GM18505 (cell line): ENCODE data around the gene C1orf94.
"Not testable (repeated sequence)": the region's sequence is repeated elsewhere in the genome, so short reads cannot be mapped to it uniquely, and the experiment has no call there.

ENCODE experiments used
- ATAC-seq: cut with Tn5 transposase; IDR thresholded peaks from one replicate; pipeline ENCODE4 v1.9.1; 2021; ENCODE audit not compliant: unreplicated experiment
- POLR2A ChIP-seq: IDR thresholded peaks from 4 replicates; pipeline ENCODE4 v1.6.1; 2011; ENCODE audit warnings: borderline replicate concordance; ENCODE audit not compliant: insufficient read depth, insufficient read length; ENCODE audit errors: extremely low read depth

The C1orf94 gene

GRCh38 chr1:34178072-34178471 lies 1.4 kb downstream of the C1orf94 start:
- TF ChIP-seq POLR2A = no peak
- ATAC-seq = no peak

- not testable (repeated sequence) for ATAC-seq
Measured at GRCh38 chr1:34183381-34183780, 6.7 kb downstream of the C1orf94 start.

GRCh38 chr1:34186741-34187494 lies 10.2 kb downstream of the C1orf94 start:
- TF ChIP-seq POLR2A = no peak
- ATAC-seq = no peak

GRCh38 chr1:34188418-34188817 lies 11.7 kb downstream of the C1orf94 start:
- ATAC-seq = no peak
- TF ChIP-seq POLR2A = no peak

- TF ChIP-seq POLR2A = no peak
- ATAC-seq = no peak
Measured at GRCh38 chr1:34188985-34189384, 12.3 kb downstream of the C1orf94 start.

GRCh38 chr1:34190692-34191091 lies 14.0 kb downstream of the C1orf94 start:
- TF ChIP-seq POLR2A = no peak
- ATAC-seq = no peak

GRCh38 chr1:34192621-34193020 lies 15.9 kb downstream of the C1orf94 start:
- no peak for TF ChIP-seq POLR2A
- no peak for ATAC-seq

- no peak for ATAC-seq
- TF ChIP-seq POLR2A = no peak
Measured at GRCh38 chr1:34199927-34200326, 23.2 kb downstream of the C1orf94 start.

- TF ChIP-seq POLR2A = no peak
- no peak for ATAC-seq
Measured at GRCh38 chr1:34212673-34213072, 36.0 kb downstream of the C1orf94 start.

GRCh38 chr1:34213956-34214355 lies 37.2 kb downstream of the C1orf94 start:
- no peak for ATAC-seq
- TF ChIP-seq POLR2A = no peak

GRCh38 chr1:34231441-34231840 lies 54.7 kb downstream of the C1orf94 start:
- no peak for TF ChIP-seq POLR2A
- no peak for ATAC-seq

GRCh38 chr1:34235594-34235993 lies 58.9 kb downstream of the C1orf94 start:
- no peak for TF ChIP-seq POLR2A
- ATAC-seq = no peak

GRCh38 chr1:34236089-34236488 lies 59.4 kb downstream of the C1orf94 start:
- TF ChIP-seq POLR2A = no peak
- no peak for ATAC-seq

GRCh38 chr1:34237151-34237815 lies 60.6 kb downstream of the C1orf94 start:
- TF ChIP-seq POLR2A = no peak
- ATAC-seq = no peak

- no peak for ATAC-seq
- TF ChIP-seq POLR2A = no peak
Measured at GRCh38 chr1:34245967-34246366, 69.3 kb downstream of the C1orf94 start.

- TF ChIP-seq POLR2A = no peak
- ATAC-seq = no peak
Measured at GRCh38 chr1:34250342-34250741, 73.6 kb downstream of the C1orf94 start.
